GM18873 (cell line): ENCODE measurements around the gene SPRN.

Source experiments
- ATAC-seq: cut with Tn5 transposase; IDR thresholded peaks from one replicate; pipeline ENCODE4 v1.9.1; 2021; ENCODE audit warnings: mild to moderate bottlenecking, moderate library complexity, moderate number of reproducible peaks; ENCODE audit not compliant: unreplicated experiment, low FRiP score

Gene SPRN

GRCh38 chr10:133457100-133457841, 32.8 kb upstream of the SPRN start:
- no peak for ATAC-seq

- no peak for ATAC-seq
These were observed 31.9 kb upstream of the SPRN start for GRCh38 chr10:133456041-133456951.

GRCh38 chr10:133455611-133456031, 31.2 kb upstream of the SPRN start:
- ATAC-seq, result no peak

GRCh38 chr10:133455196-133455595, 30.8 kb upstream of the SPRN start:
- no peak for ATAC-seq

- no peak for ATAC-seq
These were observed 29.9 kb upstream of the SPRN start for GRCh38 chr10:133454204-133454893.

- ATAC-seq, result no peak
These were observed 29.2 kb upstream of the SPRN start, which contains the start of gene SCART1 for GRCh38 chr10:133453516-133454203. SCART1 (plus strand) TSS chr10:133453945; CDS start chr10:133453998, 53 bp downstream.

GRCh38 chr10:133452453-133452852, 28.0 kb upstream of the SPRN start:
- ATAC-seq, result no peak

GRCh38 chr10:133451346-133451745, 26.9 kb upstream of the SPRN start:
- no peak for ATAC-seq

- no peak for ATAC-seq
These were observed 23.7 kb upstream of the SPRN start for GRCh38 chr10:133448120-133448519.

- ATAC-seq, result no peak
These were observed 22.6 kb upstream of the SPRN start for GRCh38 chr10:133446979-133447378.

GRCh38 chr10:133445751-133446708, 21.6 kb upstream of the SPRN start:
- ATAC-seq, result no peak

- ATAC-seq, result no peak
These were observed 20.9 kb upstream of the SPRN start for GRCh38 chr10:133445268-133445732.

GRCh38 chr10:133444342-133445267, 20.2 kb upstream of the SPRN start:
- no peak for ATAC-seq

GRCh38 chr10:133442967-133443924, 18.8 kb upstream of the SPRN start:
- ATAC-seq, result no peak

- ATAC-seq, result no peak
These were observed 18.0 kb upstream of the SPRN start for GRCh38 chr10:133442191-133442966.

- no peak for ATAC-seq
These were observed 17.4 kb upstream of the SPRN start for GRCh38 chr10:133441780-133442179.
